Posterior cingulate gyrus (tissue), 11 donors: ENCODE measurements around the gene NGEF.
A peak's percentile ranks its signal among the peaks of the same experiment; 100 is the strongest.
"Not testable (repeated sequence)": the region's sequence is repeated elsewhere in the genome, so short reads cannot be mapped to it uniquely, and the experiment has no call there.

Experiments used
- DNase-seq, 10 donors: peaks; one replicate each; pipeline versions ENCODE4 v3.0.0 to v3.0.0-alpha.2; 2020 to 2021; ENCODE audit warnings: mixed read lengths in 3 of 10
- intact Hi-C: fragments of 100-400 bp; cut with DNase I; formaldehyde crosslinking; loops from one replicate; pipeline ENCODE4 v1.15.1; 2023

Gene NGEF

GRCh38 chr2:232906867-232907717 is 106.0 kb downstream of the NGEF start:
- intact Hi-C loops: not testable (repeated sequence)
- DNase-seq: peak in 1 of 10 donors; percentile 16

- DNase-seq: peak in 1 of 10 donors; percentile 43
- intact Hi-C loops: no loop called here
Observed at GRCh38 chr2:232903989-232904388, 109.1 kb downstream of the NGEF start.

- intact Hi-C loops: no loop called here
- peak in 1 of 10 donors; percentile 74 for DNase-seq
Observed at GRCh38 chr2:232901736-232902578, 111.1 kb downstream of the NGEF start.

- peak in 1 of 10 donors; percentile 77 for DNase-seq
- intact Hi-C loops: no loop called here
Observed at GRCh38 chr2:232900811-232901735, 112.0 kb downstream of the NGEF start.

- intact Hi-C loops: no loop called here
- peak in 2 of 10 donors; percentile 1 to 75 for DNase-seq
Observed at GRCh38 chr2:232898592-232899543, 114.2 kb downstream of the NGEF start.

GRCh38 chr2:232897598-232898408 is 115.3 kb downstream of the NGEF start:
- DNase-seq: peak in 2 of 10 donors; percentile 10 to 71
- intact Hi-C loops: no loop called here

GRCh38 chr2:232896720-232897597 is 116.1 kb downstream of the NGEF start:
- intact Hi-C loops: no loop called here
- DNase-seq: peak in 2 of 10 donors; percentile 2 to 71

- intact Hi-C loops: no loop called here
- DNase-seq: peak in 1 of 10 donors; percentile 0
Observed at GRCh38 chr2:232896111-232896510, 116.9 kb downstream of the NGEF start.

GRCh38 chr2:232894746-232895145 is 118.3 kb downstream of the NGEF start:
- intact Hi-C loops: no loop called here
- peak in 3 of 10 donors; percentile 0 to 69 (median 27) for DNase-seq

GRCh38 chr2:232894251-232894650 is 118.8 kb downstream of the NGEF start:
- DNase-seq: peak in 3 of 10 donors; percentile 2 to 69 (median 66)
- intact Hi-C loops: no loop called here

GRCh38 chr2:232893834-232894233 is 119.2 kb downstream of the NGEF start:
- intact Hi-C loops: no loop called here
- peak in 2 of 10 donors; percentile 25 to 41 for DNase-seq

- DNase-seq: peak in 3 of 10 donors; percentile 46 to 64 (median 63)
- intact Hi-C loops: no loop called here
Observed at GRCh38 chr2:232892843-232893242, 120.2 kb downstream of the NGEF start.

- DNase-seq: peak in 3 of 10 donors; percentile 1 to 62 (median 58)
- intact Hi-C loops: no loop called here
Observed at GRCh38 chr2:232892221-232892620, 120.8 kb downstream of the NGEF start.

- intact Hi-C loops: no loop called here
- peak in 5 of 10 donors; percentile 21 to 78 (median 68) for DNase-seq
Observed at GRCh38 chr2:232891621-232892071, 121.4 kb downstream of the NGEF start.

GRCh38 chr2:232890896-232891601 is 122.0 kb downstream of the NGEF start:
- intact Hi-C loops: no loop called here
- DNase-seq: peak in 5 of 10 donors; percentile 12 to 84 (median 77)

- DNase-seq: peak in 1 of 10 donors; percentile 57
- intact Hi-C loops: no loop called here
Observed at GRCh38 chr2:232890536-232890895, 122.5 kb downstream of the NGEF start.
